Type B pancreatic cell (in vitro differentiated cells): ENCODE data around the gene RAB37. TPM values are rescaled to one million over a fixed set of nuclear protein-coding genes. Genes with fewer than 3 reads are reported as not detected.

Experiments
- DNase-seq: peaks from one replicate; pipeline ENCODE4 v3.0.0; 2021; ENCODE audit warnings: mixed read lengths; ENCODE audit not compliant: unreplicated experiment; ENCODE audit errors: extremely low spot score
- H3K27ac Mint-ChIP-seq: 2 replicates; pipeline ENCODE4 v1.8.0; 2021; ENCODE audit warnings: mild to moderate bottlenecking, mixed read lengths
- H3K27me3 Mint-ChIP-seq: 2 replicates; pipeline ENCODE4 v1.8.0; 2021; ENCODE audit warnings: mixed read lengths
- H3K36me3 Mint-ChIP-seq: 2 replicates; pipeline ENCODE4 v1.8.0; 2021; ENCODE audit warnings: mixed read lengths
- H3K4me1 Mint-ChIP-seq: one replicate; pipeline ENCODE4 v1.8.0; 2021; ENCODE audit warnings: mixed read lengths; ENCODE audit not compliant: unreplicated experiment
- H3K4me3 Mint-ChIP-seq: 2 replicates; pipeline ENCODE4 v1.8.0; 2021; ENCODE audit warnings: mild to moderate bottlenecking, mixed read lengths
- H3K9me3 Mint-ChIP-seq: 2 replicates; pipeline ENCODE4 v1.8.0; 2021; ENCODE audit warnings: mixed read lengths
- total RNA-seq: library from RNA; stranded (reverse); gene quantifications from 2 replicates; pipeline ENCODE4 v1.2.1, GENCODE V29; 2021; ENCODE audit warnings: low replicate concordance
- TF ChIP-seq, protein P1 (sequence below): fragments of 200-600 bp; sonication (generic); conservative IDR thresholded peaks from 2 replicates; pipeline ENCODE4 v1.5.0; 2021; ENCODE audit warnings: antibody characterized with exemption, mild to moderate bottlenecking

Gene RAB37
- total RNA-seq, 1 donor from 2014 or later: 3.4 TPM

DNA sequence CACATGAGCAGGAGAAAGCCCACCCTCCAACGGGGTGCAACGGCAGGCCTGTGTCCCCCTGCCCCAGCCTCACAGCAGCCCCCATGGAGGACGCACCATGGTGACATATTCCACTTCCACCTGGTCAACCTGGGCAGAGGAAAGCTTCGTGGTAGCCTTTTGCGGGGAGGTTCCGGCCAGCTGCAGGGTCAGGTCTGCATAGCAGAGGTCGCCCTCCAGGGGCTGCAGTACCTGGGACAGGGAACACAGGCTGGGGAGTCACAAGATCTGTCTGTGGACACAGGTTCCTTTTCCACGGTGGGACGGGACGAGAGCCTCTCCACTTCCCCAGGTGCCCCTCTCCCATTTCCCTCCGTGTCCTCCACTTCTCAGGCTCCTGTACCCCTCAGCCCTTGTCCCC is 41.4 kb upstream of the RAB37 start:
- no peaks in the 10 kb centered on the region for H3K4me1 Mint-ChIP-seq
- no peak for DNase-seq
- no peak overlapping the region for H3K4me3 Mint-ChIP-seq
- peaks cover 55% of the 10 kb centered on the region for H3K27me3 Mint-ChIP-seq
- no peaks in the 10 kb centered on the region for H3K9me3 Mint-ChIP-seq
- no peak overlapping the region for H3K27ac Mint-ChIP-seq
- TF ChIP-seq, protein P1, sequence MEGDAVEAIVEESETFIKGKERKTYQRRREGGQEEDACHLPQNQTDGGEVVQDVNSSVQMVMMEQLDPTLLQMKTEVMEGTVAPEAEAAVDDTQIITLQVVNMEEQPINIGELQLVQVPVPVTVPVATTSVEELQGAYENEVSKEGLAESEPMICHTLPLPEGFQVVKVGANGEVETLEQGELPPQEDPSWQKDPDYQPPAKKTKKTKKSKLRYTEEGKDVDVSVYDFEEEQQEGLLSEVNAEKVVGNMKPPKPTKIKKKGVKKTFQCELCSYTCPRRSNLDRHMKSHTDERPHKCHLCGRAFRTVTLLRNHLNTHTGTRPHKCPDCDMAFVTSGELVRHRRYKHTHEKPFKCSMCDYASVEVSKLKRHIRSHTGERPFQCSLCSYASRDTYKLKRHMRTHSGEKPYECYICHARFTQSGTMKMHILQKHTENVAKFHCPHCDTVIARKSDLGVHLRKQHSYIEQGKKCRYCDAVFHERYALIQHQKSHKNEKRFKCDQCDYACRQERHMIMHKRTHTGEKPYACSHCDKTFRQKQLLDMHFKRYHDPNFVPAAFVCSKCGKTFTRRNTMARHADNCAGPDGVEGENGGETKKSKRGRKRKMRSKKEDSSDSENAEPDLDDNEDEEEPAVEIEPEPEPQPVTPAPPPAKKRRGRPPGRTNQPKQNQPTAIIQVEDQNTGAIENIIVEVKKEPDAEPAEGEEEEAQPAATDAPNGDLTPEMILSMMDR: no peak
- H3K36me3 Mint-ChIP-seq: no peaks in the 10 kb centered on the region

DNA sequence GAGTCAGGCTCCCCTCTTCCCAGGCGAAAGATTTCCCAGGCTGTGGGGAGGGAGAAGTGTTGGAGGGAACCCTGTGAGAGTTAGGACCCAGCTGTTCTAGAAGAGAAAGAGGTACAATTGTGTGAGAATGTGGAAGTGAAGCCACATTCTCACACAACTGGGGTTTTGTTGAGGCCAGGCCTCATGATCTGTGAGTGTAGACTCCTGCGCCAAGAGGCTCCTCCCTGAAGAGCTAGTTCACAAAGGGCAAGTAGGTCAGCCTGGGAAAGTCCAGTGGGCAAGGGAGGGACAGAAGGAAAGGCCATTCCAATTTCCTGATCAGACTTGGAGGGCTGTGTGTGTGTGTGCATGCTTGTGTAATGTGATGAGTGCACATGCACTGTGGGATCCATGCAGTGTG is 39.5 kb upstream of the RAB37 start:
- Mint-ChIP-seq H3K4me1 (no peaks in the 10 kb centered on the region), H3K27me3 (peaks cover 53% of the 10 kb centered on the region), H3K27ac (no peak overlapping the region), H3K9me3 (no peaks in the 10 kb centered on the region), H3K4me3 (no peak overlapping the region), H3K36me3 (no peaks in the 10 kb centered on the region)
- DNase-seq: no peak
- TF ChIP-seq, protein P1: no peak

DNA sequence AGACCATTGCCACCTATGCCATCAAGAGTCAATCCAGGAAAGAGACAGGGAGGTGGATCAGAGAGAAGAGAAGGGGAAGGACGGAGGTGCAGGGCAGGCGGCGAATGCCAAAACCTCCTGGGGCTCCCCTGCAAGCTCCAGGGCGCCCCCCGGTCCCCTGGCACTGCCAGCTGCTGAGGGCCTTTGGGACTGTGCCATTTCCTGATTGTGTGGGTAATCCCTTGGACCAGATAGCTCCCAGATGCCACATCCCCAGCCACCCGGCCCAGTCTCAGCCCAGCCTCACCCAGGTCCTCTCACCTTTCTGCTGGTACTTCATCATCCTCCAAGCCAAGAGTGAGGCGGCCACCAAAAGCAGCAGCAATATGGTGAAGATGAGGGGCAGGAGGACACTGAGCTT is 39.0 kb upstream of the RAB37 start:
- no peak for DNase-seq
- H3K4me1 Mint-ChIP-seq: no peaks in the 10 kb centered on the region
- TF ChIP-seq, protein P1: no peak
- no peak overlapping the region for H3K4me3 Mint-ChIP-seq
- peaks cover 53% of the 10 kb centered on the region for H3K27me3 Mint-ChIP-seq
- H3K36me3 Mint-ChIP-seq: no peaks in the 10 kb centered on the region
- no peaks in the 10 kb centered on the region for H3K9me3 Mint-ChIP-seq
- H3K27ac Mint-ChIP-seq: no peak overlapping the region

DNA sequence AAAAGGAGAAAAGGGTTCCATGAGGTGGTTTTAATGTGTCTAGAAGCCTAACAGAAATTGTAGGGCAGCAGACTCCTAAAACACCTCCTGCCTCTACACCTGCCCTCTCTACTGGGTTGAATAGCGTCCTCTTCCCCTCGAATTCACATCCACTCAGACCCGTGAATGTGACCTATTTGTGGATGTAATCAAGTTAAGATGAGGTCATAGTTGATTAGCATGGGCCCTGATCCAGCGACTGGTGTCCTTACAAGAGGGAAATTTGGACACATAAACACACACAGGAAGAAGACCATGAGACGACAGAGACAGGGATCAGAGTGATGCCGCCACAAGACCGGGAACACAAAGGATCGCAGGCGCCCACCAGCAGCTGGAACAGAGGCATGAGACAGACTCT is 37.8 kb upstream of the RAB37 start:
- H3K27me3 Mint-ChIP-seq: peaks cover 44% of the 10 kb centered on the region

DNA sequence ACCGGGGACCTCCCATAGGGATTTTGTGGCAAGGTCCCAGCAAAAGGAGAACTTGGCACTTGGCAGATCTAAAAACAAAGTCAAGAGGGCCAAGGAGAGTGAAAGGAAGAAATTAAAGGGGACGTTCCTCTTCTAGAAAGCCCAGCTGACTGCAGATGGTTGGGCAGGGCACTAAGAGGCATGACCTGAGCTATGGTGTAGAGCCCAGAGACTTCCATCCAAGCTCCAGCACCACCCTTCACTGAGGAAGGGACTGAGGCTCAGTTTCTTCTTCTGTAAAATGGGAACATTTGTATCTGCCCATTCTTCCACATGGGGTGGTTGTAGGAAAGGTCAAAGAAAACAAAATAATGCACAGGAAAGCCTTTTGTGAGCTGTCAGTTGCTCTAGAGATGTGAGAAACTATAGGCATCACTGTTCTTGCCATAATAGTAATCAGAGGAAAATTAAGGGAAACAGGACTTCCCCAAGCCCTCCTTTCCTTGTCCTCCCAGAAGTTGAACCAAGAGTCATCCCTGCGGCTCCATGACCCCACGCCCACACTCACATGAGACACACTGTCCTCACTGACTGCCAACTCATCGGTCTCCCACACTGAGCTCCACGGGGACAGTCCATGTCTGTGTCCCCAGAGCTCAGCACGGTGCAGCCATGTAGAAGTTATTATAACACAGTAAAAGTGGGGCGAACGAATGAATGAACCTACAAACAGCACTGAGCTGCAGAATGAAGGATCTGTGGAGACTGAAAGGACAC is 34.8 kb upstream of the RAB37 start:
- Mint-ChIP-seq H3K27me3 (peaks cover 41% of the 10 kb centered on the region), H3K4me1 (no peaks in the 10 kb centered on the region)
- DNase-seq: no peak

More for the DNA sequence above, 37.8 kb upstream of the RAB37 start:
- Mint-ChIP-seq H3K4me3 (no peak overlapping the region), H3K36me3 (no peaks in the 10 kb centered on the region), H3K27ac (no peak overlapping the region), H3K4me1 (no peaks in the 10 kb centered on the region), H3K9me3 (no peaks in the 10 kb centered on the region)
- no peak for DNase-seq
- TF ChIP-seq, protein P1: no peak

More for the DNA sequence above, 34.8 kb upstream of the RAB37 start:
- H3K9me3 Mint-ChIP-seq: no peaks in the 10 kb centered on the region
- H3K27ac Mint-ChIP-seq: no peak overlapping the region
- H3K36me3 Mint-ChIP-seq: no peaks in the 10 kb centered on the region
- no peak overlapping the region for H3K4me3 Mint-ChIP-seq
- TF ChIP-seq, protein P1: no peak
